ENCODE data around the gene RAPGEF3.

DNA sequence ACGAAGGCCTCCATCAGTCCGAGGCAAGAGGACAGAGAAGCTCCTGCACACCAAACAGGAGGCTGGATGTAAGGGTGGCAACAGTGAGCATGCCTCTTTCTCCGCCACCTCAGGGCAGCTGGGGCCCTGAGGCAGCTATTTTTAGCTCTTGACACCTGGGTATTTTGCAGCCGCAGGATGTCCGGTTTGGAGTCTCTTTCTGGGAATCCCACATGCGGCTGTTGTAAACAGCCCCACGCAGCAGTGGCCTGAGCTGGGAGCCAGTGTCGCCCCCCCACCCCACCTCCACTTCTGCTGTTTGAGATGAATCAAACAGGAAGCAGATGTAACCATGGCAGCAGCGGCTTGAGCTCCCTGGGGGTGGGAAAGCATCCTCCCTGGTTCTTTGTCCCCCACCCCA is 49.4 kb upstream of the RAPGEF3 start:
- TF ChIP-seq POLR2A (IDR thresholded peaks at IDR 0.05; ENCODE audit: low read depth, low read length) = no peak
- no peak for TF ChIP-seq POLR2AphosphoS5 (IDR thresholded peaks at IDR 0.05; ENCODE audit: low read depth, low read length)
- no peak for TF ChIP-seq TAF1 (IDR thresholded peaks at IDR 0.05; ENCODE audit: borderline replicate concordance, low read depth, low read length)
